Measurements from ENCODE around the gene PIM3.

PIM3 gene

GRCh38 chr22:49968831-49969661 is 8.5 kb downstream of the PIM3 start:
- no peak for TF ChIP-seq CTCF (IDR thresholded peaks at IDR 0.05)

GRCh38 chr22:49969751-49970527 is 9.4 kb downstream of the PIM3 start:
- no peak for TF ChIP-seq CTCF (IDR thresholded peaks at IDR 0.05)

- TF ChIP-seq CTCF (IDR thresholded peaks at IDR 0.05) = no peak
Observed at GRCh38 chr22:49970528-49971231, 10.1 kb downstream of the PIM3 start.

GRCh38 chr22:49971232-49972162 is 10.9 kb downstream of the PIM3 start:
- TF ChIP-seq CTCF (IDR thresholded peaks at IDR 0.05) = no peak

- TF ChIP-seq CTCF (IDR thresholded peaks at IDR 0.05) = no peak
Observed at GRCh38 chr22:49972163-49973017, 11.8 kb downstream of the PIM3 start.

- TF ChIP-seq CTCF (IDR thresholded peaks at IDR 0.05) = no peak
Observed at GRCh38 chr22:49973018-49973961, 12.7 kb downstream of the PIM3 start.

Measured in LNCAP (cell line).